HG02938 (cell line): Measurements from ENCODE around the gene SLC27A2.
A peak's percentile ranks its signal among the peaks of the same experiment; 100 is the strongest.

Experiments
- ATAC-seq: cut with Tn5 transposase; IDR thresholded peaks from one replicate; pipeline ENCODE4 v1.9.1; 2021; ENCODE audit warnings: mild to moderate bottlenecking, moderate library complexity; ENCODE audit not compliant: unreplicated experiment

Gene SLC27A2

DNA sequence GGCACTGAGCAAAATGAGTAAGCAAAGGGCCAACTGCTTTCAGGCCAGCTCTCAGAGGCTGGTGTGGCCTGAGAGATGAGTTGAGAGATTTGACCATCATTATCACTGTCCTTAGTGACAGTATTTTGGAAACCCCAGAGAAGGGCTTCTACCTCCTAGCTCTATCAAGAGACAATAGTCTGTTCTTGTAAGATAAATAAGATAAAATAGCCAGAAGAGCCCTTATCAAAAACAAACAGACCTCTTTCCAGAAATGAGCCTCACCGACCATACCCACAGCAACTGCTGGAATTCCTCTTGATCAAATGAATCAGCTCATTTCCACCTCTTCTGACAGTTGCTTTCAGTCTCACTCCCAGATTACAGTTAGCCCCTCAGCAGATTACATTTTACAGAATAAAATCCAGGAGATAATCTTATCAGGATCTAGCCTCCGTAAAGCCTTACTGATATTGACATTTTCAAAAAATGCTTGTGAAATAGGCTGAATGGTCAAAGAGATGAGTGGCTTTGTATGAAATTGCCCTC is 79.0 kb downstream of the SLC27A2 start:
- peak; percentile 50 for ATAC-seq

DNA sequence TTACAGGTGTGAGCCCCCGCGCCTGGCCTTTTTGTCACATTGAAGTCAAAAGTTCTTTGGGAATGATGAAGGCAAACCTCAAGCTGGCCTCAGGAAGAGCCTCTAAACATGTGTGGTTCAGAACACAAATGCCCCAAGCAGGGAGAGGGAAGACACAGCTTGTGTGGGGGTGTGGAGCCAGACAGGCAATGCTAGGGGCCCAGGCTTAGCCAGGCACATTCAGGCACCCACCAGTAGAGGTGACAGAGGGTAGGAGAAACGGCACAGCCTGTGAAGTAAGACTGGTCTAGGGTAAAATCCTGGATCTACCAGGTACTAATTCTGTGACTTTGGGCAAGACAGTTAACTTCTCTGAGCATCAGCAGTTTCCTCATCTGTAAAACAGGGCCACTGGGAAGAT is 80.0 kb downstream of the SLC27A2 start:
- ATAC-seq, result no peak

DNA sequence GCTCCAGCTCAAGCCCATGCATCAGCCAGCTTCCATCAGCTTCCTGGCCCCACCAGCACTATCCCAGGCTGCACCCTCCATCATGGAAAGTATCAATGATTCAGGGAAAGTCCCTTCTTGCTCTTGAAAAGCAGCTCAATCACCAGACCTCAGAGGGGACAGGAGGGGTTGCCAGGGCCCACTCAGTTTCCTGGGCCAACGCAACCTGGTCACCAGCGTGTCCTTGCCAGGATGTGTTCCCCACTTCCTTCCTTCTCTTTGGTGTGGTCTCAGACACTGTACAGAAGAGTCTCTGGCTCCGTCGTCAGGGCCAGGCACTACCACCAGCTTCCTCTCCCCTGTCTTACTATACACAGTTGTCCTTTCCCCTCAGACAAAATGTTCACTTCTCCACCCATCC is 80.5 kb downstream of the SLC27A2 start:
- ATAC-seq, result no peak

DNA sequence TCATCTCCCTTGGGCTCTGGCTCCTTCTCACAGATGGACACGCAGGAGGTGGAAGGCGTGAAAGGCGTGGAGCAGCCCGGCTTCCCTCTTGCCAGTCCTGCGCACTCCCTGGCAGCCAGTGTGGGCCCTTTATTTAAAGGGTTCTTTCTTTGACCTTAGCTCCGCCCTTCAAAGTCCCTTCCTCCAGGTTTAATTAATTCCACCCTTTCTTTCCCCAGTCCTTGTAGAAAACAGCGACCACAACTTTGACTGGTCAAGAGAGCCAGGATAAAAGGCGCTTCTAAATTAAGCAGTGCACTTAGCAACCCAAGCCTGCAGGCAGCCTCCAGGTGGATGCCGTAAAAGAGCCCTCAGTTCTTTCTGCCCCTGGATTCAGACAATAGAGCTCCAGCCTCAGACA is 83.6 kb downstream of the SLC27A2 start, which contains the start of gene HDC:
TSS of gene HDC (minus strand) at position 107 of the 400 bp plus-strand sequence. CDS start at position 4, 103 bp downstream.
- no peak for ATAC-seq

DNA sequence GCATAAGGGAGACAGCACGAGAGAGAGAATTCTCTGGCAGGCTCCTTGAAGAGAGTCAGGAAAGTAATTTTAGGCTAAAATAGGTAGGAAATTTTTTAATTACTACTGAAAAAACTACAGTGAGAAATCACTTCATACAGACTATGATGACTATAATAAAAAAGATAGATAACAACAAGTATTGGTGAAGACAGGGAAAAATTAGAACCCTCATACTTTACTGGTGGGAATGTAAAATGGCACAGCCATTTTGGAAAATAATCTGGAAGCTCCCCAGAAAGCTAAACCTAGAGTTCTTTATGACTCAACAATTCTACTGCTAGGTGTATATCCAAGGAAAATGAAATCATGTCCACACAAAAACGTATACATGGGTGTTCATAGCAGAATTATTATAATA is 85.6 kb downstream of the SLC27A2 start:
- no peak for ATAC-seq

DNA sequence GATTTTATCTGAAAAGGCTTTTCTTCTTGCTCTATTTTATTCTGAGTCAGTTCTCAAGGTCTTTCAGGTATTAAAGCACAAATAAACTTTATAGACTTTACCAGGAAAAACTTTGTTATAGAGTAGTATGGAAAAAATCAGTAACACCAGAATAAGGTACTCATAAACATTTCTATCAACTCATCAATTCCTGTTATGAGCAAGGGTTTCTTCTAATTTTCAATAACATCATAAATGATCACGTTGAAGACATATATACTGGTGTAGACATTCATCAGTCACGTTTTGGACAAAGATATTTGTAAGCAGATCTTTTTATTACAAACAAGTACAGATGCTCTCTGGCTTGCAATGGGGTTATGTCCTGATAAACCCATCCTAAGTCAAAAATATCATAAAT is 93.1 kb downstream of the SLC27A2 start:
- no peak for ATAC-seq

DNA sequence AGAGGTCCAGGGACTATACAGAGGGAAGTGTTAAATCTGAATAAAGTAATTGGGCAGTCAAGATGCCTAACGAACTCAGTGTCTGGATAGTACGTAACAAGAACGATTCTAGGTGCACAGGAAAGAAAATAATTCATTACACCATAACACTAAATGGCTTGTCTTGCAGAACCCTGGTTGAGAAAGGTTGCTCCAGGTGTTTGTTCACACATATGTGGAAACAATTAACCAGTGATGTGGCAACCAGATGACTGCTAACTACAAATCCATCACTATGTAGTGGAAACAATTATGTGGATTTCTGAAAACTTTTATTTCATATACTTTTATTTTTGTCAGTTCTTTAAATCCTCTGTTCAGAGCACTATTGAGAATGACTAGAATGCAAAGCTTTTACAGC is 93.9 kb downstream of the SLC27A2 start:
- ATAC-seq, result no peak

DNA sequence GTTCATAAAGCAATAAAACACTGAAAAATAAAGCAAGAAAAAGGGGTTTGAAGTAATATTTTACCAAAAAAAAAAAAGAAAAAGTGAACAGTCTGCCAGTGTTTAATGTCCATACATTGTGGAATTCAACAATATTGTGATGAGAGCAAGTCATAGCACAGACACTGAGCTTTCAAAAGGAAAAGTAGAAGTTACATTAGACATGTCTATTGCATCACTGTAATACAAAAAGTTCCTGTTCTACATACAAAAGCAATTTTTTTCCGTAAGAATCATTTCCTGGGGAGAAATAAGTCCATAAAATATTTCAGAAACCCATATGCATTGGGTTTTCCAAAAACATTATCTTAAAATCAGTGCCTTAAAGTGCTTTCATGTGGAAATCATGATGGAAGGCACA is 95.4 kb downstream of the SLC27A2 start:
- ATAC-seq, result no peak

DNA sequence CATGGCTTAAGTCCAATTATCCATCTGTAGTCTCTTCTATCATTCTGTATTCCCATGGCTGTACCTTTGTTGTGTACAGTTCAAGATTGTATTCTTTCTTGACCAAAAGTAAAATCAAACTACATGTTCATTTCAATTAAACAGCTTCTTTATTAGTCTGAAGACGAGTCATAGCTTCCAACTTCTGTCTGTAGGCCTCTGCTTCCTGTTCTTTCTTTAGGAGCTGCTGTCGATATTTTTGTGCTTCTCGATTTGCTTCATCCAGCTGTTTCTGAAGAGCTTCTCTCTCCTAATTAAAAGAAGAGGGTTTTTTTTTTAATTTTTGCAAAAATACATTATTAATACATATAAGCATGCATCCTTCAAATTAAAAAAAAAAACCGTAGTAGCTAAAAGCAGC is 96.5 kb downstream of the SLC27A2 start:
- no peak for ATAC-seq

DNA sequence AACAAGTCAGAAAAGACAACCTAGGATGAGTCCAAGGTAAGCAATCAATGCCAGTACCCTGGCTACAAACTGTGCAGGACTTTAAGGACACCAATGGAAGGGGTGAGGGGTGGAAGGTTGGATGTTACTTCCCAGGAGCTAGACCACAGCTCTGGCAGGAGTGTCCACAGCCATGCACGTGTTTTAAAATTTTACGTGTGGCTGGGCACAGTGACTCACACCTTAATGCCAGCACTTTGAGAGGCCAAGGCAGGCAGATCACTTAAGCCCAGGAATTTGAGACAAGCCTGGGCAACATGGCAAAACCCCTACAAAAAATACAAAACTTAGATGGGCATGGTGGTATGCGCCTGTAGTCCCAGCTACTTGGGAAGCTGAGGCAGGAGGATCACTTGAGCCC is 98.3 kb downstream of the SLC27A2 start:
- no peak for ATAC-seq

DNA sequence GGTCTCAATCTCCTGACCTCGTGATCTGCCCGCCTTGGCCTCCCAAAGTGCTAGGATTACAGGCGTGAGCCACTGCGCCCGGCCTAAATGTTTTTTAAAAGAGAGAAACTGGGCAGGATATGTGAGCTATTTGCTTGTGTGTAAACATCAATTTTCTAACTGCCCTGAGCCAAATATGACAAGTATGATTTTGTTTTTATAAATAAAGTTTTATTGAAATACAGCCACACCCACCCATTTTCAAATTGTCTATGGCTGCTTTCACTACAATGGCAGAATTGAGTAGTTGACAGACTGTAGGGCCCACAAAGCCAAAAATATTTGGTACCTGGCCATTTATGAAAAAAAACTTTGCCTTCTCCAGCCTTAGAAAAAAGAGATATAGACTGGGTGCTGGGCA is 99.4 kb downstream of the SLC27A2 start:
- no peak for ATAC-seq
